Kidney (tissue), 14 donors: ENCODE results near the gene PDE8A. TPM values are rescaled to one million over a fixed set of nuclear protein-coding genes. Genes with fewer than 3 reads are reported as not detected.

ENCODE experiments used
- DNase-seq, 5 donors: peaks; one replicate each; pipeline ENCODE4 v3.0.0-alpha.2; 2013 to 2020
- FAIRE-seq: peaks from 2 replicates; lab custom pipeline; 2012; peaks lifted over from hg19 to GRCh38; lab: Jason Lieb, UNC
- H3K27ac ChIP-seq, 2 donors: one replicate each; pipeline ENCODE4 v1.7.0; 2013; ENCODE audit warnings: low read depth in 2 of 2, low read length in 2 of 2, inconsistent platforms in 1 of 2
- H3K27me3 ChIP-seq: one replicate; pipeline ENCODE4 v1.7.1; 2013; ENCODE audit warnings: low read length, inconsistent platforms; ENCODE audit not compliant: control insufficient read depth, insufficient read depth
- H3K36me3 ChIP-seq, 3 donors: one replicate each; pipeline versions ENCODE4 v1.7.0 to v1.7.1; 2013; ENCODE audit warnings: low read length in 3 of 3, control low read depth in 1 of 3, inconsistent platforms in 1 of 3; ENCODE audit not compliant: insufficient read depth in 3 of 3, control insufficient read depth in 2 of 3
- H3K4me1 ChIP-seq, 3 donors: one replicate each; pipeline versions ENCODE4 v1.7.0 to v1.7.1; 2013; ENCODE audit warnings: low read length in 3 of 3, inconsistent platforms in 1 of 3, low read depth in 1 of 3; ENCODE audit not compliant: control insufficient read depth in 2 of 3, insufficient read depth in 2 of 3
- H3K4me3 ChIP-seq, 3 donors: one replicate each; pipeline versions ENCODE4 v1.7.0 to v1.8.1; 2013; ENCODE audit warnings: low read length in 3 of 3, control low read depth in 1 of 3, inconsistent platforms in 1 of 3
- H3K9ac ChIP-seq, 3 donors: one replicate each; pipeline versions ENCODE4 v1.7.0 to v1.7.1; 2013; ENCODE audit warnings: low read length in 3 of 3, control low read depth in 1 of 3, inconsistent platforms in 1 of 3
- H3K9me3 ChIP-seq, 3 donors: one replicate each; pipeline versions ENCODE4 v1.7.0 to v1.7.1; 2013; ENCODE audit warnings: low read length in 3 of 3, control low read depth in 1 of 3, inconsistent platforms in 1 of 3; ENCODE audit not compliant: control insufficient read depth in 2 of 3, insufficient read depth in 1 of 3
- CTCF ChIP-seq: IDR thresholded peaks from 3 replicates; pipeline ENCODE4 v1.5.1; 2012; ENCODE audit warnings: mild to moderate bottlenecking, moderate library complexity, borderline replicate concordance; ENCODE audit not compliant: insufficient read depth; ENCODE audit errors: extremely low read depth
- intact Hi-C: fragments of 100-400 bp; cut with DNase I; formaldehyde crosslinking; loops from one replicate; pipeline ENCODE4 v1.11.1; 2022
- polyA plus RNA-seq: library from polyadenylated mRNA; stranded (reverse); fragments of 350-450 nt; fragmentation: Illumina TruSeq; extraction: RNeasy Lipid Tissue Mini Kit (QIAGEN cat#74804); gene quantifications from one replicate; pipeline ENCODE4 v1.2.3, GENCODE V29; 2014; ENCODE audit warnings: low read depth, low replicate concordance; ENCODE audit not compliant: insufficient read depth
- total RNA-seq: library from RNA; stranded (reverse); fragmentation: NEBNext Ultra II Directional; extraction: Animal tissue kit (Norgen Biotek cat#: 25700); gene quantifications from one replicate; pipeline ENCODE4 v1.2.1, GENCODE V29; 2021
- donor health status: control.
- donor health status: control.
- donor health status: control.
- donor health status: control.
- donor health status: control.
- donor health status: DM: yes; HTN: yes; CAD: no.
- donor health status: Normal renal cell carcinoma (clear cell type).

The PDE8A gene
- total and polyA plus RNA-seq, 2 donors from 2014 or later, result 20.3 to 37.5 TPM

DNA sequence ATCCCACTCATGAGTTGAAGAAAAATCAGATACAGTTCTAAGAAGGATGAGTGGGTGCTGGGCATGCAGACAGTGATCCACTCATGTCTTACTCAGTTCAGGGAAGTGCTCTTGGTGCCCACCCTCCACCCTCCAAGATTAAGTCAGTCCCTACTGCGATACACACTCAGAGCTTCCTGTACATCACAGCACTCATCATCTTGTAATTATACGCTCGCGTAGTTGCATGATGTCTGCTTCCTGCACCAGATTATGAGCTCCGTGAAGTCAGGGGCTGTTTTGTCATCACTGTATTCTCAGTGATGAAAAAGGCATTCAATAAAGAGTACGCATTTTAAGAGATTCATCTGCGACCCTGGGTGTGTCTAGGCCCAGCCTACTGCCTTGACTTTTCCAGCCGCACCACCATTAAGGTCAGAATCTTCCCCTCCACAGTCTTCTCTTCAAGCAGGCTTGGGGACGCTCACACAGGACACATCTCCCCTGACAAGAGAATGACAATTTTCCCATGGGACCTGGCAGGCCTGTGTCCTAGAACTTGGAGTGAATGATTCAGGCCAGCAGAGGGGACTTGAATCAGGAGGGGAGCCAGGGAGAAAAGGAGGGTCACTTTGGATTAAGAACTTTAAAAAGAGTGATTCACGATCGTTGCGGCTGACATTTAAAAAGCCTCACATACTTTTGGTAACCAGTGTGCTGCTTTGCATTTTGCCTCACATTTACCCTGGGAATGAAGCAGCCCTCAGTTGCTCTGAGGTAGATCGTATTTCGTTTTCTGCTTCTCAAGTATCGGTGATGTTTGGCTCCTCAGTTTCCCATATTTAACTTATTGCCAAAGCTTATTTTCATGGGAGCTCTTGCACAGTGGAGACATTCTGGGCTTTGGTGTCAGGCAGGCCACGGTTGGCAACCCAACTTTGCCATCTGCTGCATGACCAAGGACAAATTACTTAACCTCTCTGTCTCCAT, 7.9 kb upstream of the PDE8A start:
- H3K4me1 ChIP-seq, result no peaks in the 10 kb centered on the region
- no peak overlapping the region for H3K27ac ChIP-seq
- no peaks in the 10 kb centered on the region for H3K27me3 ChIP-seq
- DNase-seq, result peak in 1 of 5 donors; percentile 47
- H3K36me3 ChIP-seq, result no peaks in the 10 kb centered on the region
- H3K9me3 ChIP-seq, result no peaks in the 10 kb centered on the region
- intact Hi-C loops, result no loop called here
- no peak overlapping the region for H3K4me3 ChIP-seq
- no peak for FAIRE-seq
- no peak for TF ChIP-seq CTCF
- no peak overlapping the region for H3K9ac ChIP-seq

GRCh38 chr15:84975871-84976351, 5.7 kb upstream of the PDE8A start:
- no peak for TF ChIP-seq CTCF
- Histone ChIP-seq H3K9me3 (no peaks in the 10 kb centered on the region), H3K27ac (no peak overlapping the region), H3K9ac (no peak overlapping the region), H3K4me1 (peaks cover 0 to 4% (median 0%) of the 10 kb centered on the region in 3 donors), H3K27me3 (no peaks in the 10 kb centered on the region), H3K36me3 (no peaks in the 10 kb centered on the region), H3K4me3 (no peak overlapping the region)
- intact Hi-C loops, result no loop called here
- DNase-seq, result no peak
- no peak for FAIRE-seq

DNA sequence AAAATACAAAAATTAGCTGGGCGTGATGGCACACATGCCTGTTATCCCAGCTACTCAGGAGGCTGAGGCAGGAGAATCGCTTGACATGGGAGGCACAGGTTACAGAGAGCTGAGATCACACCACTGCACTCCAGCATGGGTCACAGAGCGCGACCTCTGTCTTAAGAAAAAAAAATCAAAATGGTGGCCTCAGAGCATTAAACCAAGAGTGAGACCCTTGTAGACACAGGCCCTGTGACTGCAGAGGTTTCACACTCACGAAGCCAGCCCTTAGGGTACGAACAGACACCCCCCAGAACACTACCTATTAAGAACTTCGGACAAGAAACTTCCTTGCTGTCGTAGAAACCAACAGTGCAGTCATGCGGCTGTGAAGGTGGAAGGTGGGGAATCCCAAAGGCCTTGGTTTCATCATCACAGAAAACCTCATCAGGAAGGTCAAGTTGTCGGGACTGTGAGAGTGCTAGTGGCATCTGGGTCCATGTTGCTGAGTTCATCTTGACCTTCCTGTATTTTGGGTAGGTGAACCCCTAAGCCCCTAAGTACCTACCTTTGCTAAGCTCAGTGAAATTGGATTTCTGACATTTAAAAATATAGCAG, 4.8 kb upstream of the PDE8A start:
- Histone ChIP-seq H3K4me1 (peaks cover 0 to 4% (median 0%) of the 10 kb centered on the region in 3 donors), H3K27me3 (no peaks in the 10 kb centered on the region), H3K36me3 (no peaks in the 10 kb centered on the region), H3K4me3 (no peak overlapping the region), H3K27ac (no peak overlapping the region), H3K9me3 (no peaks in the 10 kb centered on the region), H3K9ac (no peak overlapping the region)
- FAIRE-seq (no peak), DNase-seq (no peak)
- intact Hi-C loops, result no loop called here
- TF ChIP-seq CTCF, result no peak
